Measurements from ENCODE around the gene ADORA2A. TPM values are rescaled to one million over a fixed set of nuclear protein-coding genes. Genes with fewer than 3 reads are reported as not detected.

ADORA2A gene
- polyA plus RNA-seq, 1 donor (not counting 4 experiments of a cell fraction or from before 2014, with no cell fraction given), result 0.20 TPM

DNA sequence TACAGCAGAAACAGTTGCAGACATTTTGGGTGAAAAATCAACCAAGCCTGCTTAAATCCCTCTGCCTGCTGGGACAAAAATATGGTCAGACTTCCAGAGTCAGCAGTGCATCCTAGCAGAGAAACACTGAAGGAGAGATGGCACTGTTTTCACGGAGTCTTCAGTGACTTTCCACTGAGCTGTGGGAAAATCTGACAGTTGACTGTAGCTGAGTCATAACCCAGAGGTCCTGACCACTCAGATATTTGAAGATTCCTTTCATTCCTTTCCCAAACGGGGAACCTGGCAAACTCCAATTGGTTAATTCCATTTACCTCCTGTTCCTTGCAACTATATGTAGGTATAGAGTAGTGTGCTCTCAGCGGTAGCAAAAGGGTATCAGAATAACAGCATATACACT lies 46.8 kb downstream of the ADORA2A start:
- no peak overlapping the region for H3K9ac ChIP-seq (ENCODE audit: control insufficient read depth, extremely low read depth, insufficient read depth, low read length)
- no peaks in the 10 kb centered on the region for H3K9me1 ChIP-seq (ENCODE audit: control insufficient read depth, extremely low read depth, insufficient read depth, low read length)
- H3K36me3 ChIP-seq (ENCODE audit: control insufficient read depth in 2 of 2, extremely low read depth in 1 of 2, insufficient read depth in 2 of 2, low read length in 2 of 2), result no peaks in the 10 kb centered on the region
- H3K27me3 ChIP-seq (ENCODE audit: control insufficient read depth, extremely low read depth, insufficient read depth, low read length), result no peaks in the 10 kb centered on the region
- TF ChIP-seq, protein P1, sequence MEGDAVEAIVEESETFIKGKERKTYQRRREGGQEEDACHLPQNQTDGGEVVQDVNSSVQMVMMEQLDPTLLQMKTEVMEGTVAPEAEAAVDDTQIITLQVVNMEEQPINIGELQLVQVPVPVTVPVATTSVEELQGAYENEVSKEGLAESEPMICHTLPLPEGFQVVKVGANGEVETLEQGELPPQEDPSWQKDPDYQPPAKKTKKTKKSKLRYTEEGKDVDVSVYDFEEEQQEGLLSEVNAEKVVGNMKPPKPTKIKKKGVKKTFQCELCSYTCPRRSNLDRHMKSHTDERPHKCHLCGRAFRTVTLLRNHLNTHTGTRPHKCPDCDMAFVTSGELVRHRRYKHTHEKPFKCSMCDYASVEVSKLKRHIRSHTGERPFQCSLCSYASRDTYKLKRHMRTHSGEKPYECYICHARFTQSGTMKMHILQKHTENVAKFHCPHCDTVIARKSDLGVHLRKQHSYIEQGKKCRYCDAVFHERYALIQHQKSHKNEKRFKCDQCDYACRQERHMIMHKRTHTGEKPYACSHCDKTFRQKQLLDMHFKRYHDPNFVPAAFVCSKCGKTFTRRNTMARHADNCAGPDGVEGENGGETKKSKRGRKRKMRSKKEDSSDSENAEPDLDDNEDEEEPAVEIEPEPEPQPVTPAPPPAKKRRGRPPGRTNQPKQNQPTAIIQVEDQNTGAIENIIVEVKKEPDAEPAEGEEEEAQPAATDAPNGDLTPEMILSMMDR (optimal IDR thresholded peaks at IDR 0.05 in 1 of 3, IDR thresholded peaks at IDR 0.05 in 1 of 3, conservative IDR thresholded peaks at IDR 0.05 in 1 of 3; ENCODE audit: extremely low read depth in 1 of 3, insufficient read depth in 2 of 3, low read length in 3 of 3), result no peak
- no peak for TF ChIP-seq EZH2 (IDR thresholded peaks at IDR 0.05; ENCODE audit: low read length)
- no peaks in the 10 kb centered on the region for H4K20me1 ChIP-seq (ENCODE audit: control insufficient read depth, extremely low read depth, insufficient read depth, low read length)
- no peaks in the 10 kb centered on the region for H3K79me2 ChIP-seq (ENCODE audit: control insufficient read depth, insufficient read depth, low read length)
- dilution Hi-C loops (cut with MboI; ENCODE audit: extremely low pct_ligation_motif_present, low sequenced_read_pairs), result no loop called here
- H3K4me1 ChIP-seq (ENCODE audit: control insufficient read depth, extremely low read depth, insufficient read depth, low read length), result peaks cover 9% of the 10 kb centered on the region
- DNase-seq (ENCODE audit: low read depth, low spot score) (no peak), FAIRE-seq (peak; percentile 70)
- H2AFZ ChIP-seq (ENCODE audit: control insufficient read depth, low read length), result no peak overlapping the region
- no peaks in the 10 kb centered on the region for H3K9me3 ChIP-seq (ENCODE audit: control insufficient read depth, low read depth, low read length)
- H3K4me2 ChIP-seq (ENCODE audit: control insufficient read depth, extremely low read depth, insufficient read depth, low read depth, low read length), result no peak overlapping the region
- no peak overlapping the region for H3K27ac ChIP-seq (ENCODE audit: control insufficient read depth, insufficient read depth, low read length)
- H3K4me3 ChIP-seq (ENCODE audit: control insufficient read depth in 2 of 3, extremely low read depth in 1 of 3, insufficient read depth in 2 of 3, low read depth in 1 of 3, low read length in 3 of 3), result no peak overlapping the region

DNA sequence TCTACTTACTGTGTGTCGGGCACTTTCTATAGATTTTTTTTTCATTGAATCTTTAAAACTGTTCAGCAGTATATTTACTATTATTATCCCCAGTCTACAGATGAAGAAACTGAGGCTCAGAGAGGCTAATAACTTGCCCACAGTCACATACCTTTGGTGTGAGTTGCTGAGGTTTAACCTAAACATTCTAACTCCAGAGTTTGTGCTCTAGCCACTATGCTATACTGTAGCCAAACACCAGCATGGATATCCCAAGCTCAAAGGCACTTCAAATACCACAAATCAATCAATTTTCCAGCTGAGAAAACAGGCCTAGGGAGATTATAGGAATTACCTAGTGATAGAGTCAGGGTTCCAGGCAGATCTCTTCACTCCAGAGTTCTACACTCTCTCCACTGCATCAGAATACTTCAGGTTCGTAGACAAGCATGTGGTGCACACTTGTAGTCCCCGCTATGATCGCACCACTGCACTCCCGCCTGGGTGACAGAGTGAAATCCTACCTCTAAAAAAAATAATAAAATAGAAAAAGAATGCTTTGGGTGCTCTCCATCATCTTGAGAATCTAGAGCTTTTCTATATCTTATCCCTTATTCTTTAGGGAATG lies 47.4 kb downstream of the ADORA2A start:
- Histone ChIP-seq H3K4me3 (ENCODE audit: control insufficient read depth in 2 of 3, extremely low read depth in 1 of 3, insufficient read depth in 2 of 3, low read depth in 1 of 3, low read length in 3 of 3) (no peak overlapping the region), H4K20me1 (ENCODE audit: control insufficient read depth, extremely low read depth, insufficient read depth, low read length) (no peaks in the 10 kb centered on the region), H3K27me3 (ENCODE audit: control insufficient read depth, extremely low read depth, insufficient read depth, low read length) (no peaks in the 10 kb centered on the region), H3K27ac (ENCODE audit: control insufficient read depth, insufficient read depth, low read length) (no peak overlapping the region), H3K9me3 (ENCODE audit: control insufficient read depth, low read depth, low read length) (no peaks in the 10 kb centered on the region), H3K4me2 (ENCODE audit: control insufficient read depth, extremely low read depth, insufficient read depth, low read depth, low read length) (no peak overlapping the region), H3K79me2 (ENCODE audit: control insufficient read depth, insufficient read depth, low read length) (no peaks in the 10 kb centered on the region), H2AFZ (ENCODE audit: control insufficient read depth, low read length) (no peak overlapping the region), H3K4me1 (ENCODE audit: control insufficient read depth, extremely low read depth, insufficient read depth, low read length) (peaks cover 9% of the 10 kb centered on the region), H3K9me1 (ENCODE audit: control insufficient read depth, extremely low read depth, insufficient read depth, low read length) (no peaks in the 10 kb centered on the region), H3K9ac (ENCODE audit: control insufficient read depth, extremely low read depth, insufficient read depth, low read length) (no peak overlapping the region), H3K36me3 (ENCODE audit: control insufficient read depth in 2 of 2, extremely low read depth in 1 of 2, insufficient read depth in 2 of 2, low read length in 2 of 2) (no peaks in the 10 kb centered on the region)
- dilution Hi-C loops (cut with MboI; ENCODE audit: extremely low pct_ligation_motif_present, low sequenced_read_pairs), result no loop called here
- DNase-seq (ENCODE audit: low read depth, low spot score), result no peak
- FAIRE-seq, result no peak
- no peak for TF ChIP-seq EZH2 (IDR thresholded peaks at IDR 0.05; ENCODE audit: low read length)
- TF ChIP-seq, protein P1 (optimal IDR thresholded peaks at IDR 0.05 in 1 of 3, IDR thresholded peaks at IDR 0.05 in 1 of 3, conservative IDR thresholded peaks at IDR 0.05 in 1 of 3; ENCODE audit: extremely low read depth in 1 of 3, insufficient read depth in 2 of 3, low read length in 3 of 3), result no peak
